Upper lobe of right lung (tissue), 1 donor: ENCODE measurements around the gene TRIM44. TPM values are rescaled to one million over a fixed set of nuclear protein-coding genes. Genes with fewer than 3 reads are reported as not detected.

Experiments
- ATAC-seq: fragments of 200-7000 bp; cut with Tn5 transposase; one replicate; pipeline ENCODE4 v1.9.1; 2020; ENCODE audit warnings: mild to moderate bottlenecking, moderate library complexity
- DNase-seq: peaks from one replicate; pipeline ENCODE4 v3.0.0-alpha.2; 2020
- H3K27ac ChIP-seq: fragments of 200-600 bp; one replicate; pipeline ENCODE4 v1.8.0; 2022
- H3K27me3 ChIP-seq: fragments of 200-600 bp; one replicate; pipeline ENCODE4 v1.8.0; 2022; ENCODE audit warnings: mild to moderate bottlenecking
- H3K36me3 ChIP-seq: fragments of 200-600 bp; one replicate; pipeline ENCODE4 v1.8.0; 2022
- H3K4me1 ChIP-seq: fragments of 200-600 bp; one replicate; pipeline ENCODE4 v1.8.0; 2022
- H3K4me3 ChIP-seq: fragments of 200-600 bp; one replicate; pipeline ENCODE4 v1.8.0; 2022; ENCODE audit warnings: mild to moderate bottlenecking
- H3K9me3 ChIP-seq: fragments of 200-600 bp; one replicate; pipeline ENCODE4 v1.8.0; 2022
- intact Hi-C: fragments of 100-400 bp; cut with DNase I; formaldehyde crosslinking; loops from one replicate; pipeline ENCODE4 v1.11.0; 2022
- total RNA-seq: library from RNA; stranded (reverse); fragmentation: NEBNext Ultra II Directional; extraction: Animal tissue kit (Norgen Biotek cat#: 25700); gene quantifications from one replicate; pipeline ENCODE4 v1.2.1, GENCODE V29; 2021
- TF ChIP-seq, protein P1 (sequence below): fragments of 200-600 bp; IDR thresholded peaks from one replicate; pipeline ENCODE4 v1.8.0; 2022; ENCODE audit warnings: antibody characterized with exemption
- donor health status: DM: no; HTN: yes; CAD: no; lungs with severe emphysema.

Gene TRIM44
- total RNA-seq, 1 donor from 2014 or later: 67.2 TPM

DNA sequence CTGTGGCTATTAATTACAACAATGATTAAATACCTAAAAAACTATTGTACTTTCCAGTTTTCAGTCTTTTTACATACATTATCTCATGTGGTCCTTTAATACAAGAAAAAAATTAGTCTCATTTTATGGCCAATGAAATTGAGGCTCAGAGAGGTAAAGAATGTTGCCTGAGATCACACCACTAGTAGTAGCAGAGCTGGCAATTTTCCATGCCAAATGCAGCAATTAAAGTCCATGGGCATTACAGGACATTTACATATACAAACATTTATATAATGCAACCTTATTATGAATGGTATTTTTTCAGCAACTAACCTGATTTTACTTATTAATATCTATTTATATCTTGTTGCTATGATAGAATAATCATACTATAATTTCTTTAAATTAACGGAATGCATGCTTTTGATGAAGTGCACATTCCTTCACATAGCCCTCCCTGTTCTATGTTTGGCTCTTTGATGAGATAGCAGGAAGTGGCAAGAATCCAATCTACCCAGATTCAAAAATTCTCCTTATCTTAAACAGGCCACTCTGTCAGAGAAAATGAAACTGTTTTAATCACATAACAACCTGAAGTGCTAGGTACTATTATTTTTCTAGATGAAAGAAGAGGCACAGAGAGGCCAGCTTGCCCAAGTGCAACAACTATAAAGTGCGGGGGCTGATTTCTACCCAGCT, 160.4 kb downstream of the TRIM44 start:
- no peak for DNase-seq
- H3K36me3 ChIP-seq: no peaks in the 10 kb centered on the region
- TF ChIP-seq, protein P1, sequence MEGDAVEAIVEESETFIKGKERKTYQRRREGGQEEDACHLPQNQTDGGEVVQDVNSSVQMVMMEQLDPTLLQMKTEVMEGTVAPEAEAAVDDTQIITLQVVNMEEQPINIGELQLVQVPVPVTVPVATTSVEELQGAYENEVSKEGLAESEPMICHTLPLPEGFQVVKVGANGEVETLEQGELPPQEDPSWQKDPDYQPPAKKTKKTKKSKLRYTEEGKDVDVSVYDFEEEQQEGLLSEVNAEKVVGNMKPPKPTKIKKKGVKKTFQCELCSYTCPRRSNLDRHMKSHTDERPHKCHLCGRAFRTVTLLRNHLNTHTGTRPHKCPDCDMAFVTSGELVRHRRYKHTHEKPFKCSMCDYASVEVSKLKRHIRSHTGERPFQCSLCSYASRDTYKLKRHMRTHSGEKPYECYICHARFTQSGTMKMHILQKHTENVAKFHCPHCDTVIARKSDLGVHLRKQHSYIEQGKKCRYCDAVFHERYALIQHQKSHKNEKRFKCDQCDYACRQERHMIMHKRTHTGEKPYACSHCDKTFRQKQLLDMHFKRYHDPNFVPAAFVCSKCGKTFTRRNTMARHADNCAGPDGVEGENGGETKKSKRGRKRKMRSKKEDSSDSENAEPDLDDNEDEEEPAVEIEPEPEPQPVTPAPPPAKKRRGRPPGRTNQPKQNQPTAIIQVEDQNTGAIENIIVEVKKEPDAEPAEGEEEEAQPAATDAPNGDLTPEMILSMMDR: no peak
- no peak overlapping the region for H3K27ac ChIP-seq
- H3K4me1 ChIP-seq: peaks cover 9% of the 10 kb centered on the region
- ATAC-seq: no peak
- no peak overlapping the region for H3K4me3 ChIP-seq
- H3K27me3 ChIP-seq: no peaks in the 10 kb centered on the region
- no peaks in the 10 kb centered on the region for H3K9me3 ChIP-seq
- intact Hi-C loops: no loop called here

DNA sequence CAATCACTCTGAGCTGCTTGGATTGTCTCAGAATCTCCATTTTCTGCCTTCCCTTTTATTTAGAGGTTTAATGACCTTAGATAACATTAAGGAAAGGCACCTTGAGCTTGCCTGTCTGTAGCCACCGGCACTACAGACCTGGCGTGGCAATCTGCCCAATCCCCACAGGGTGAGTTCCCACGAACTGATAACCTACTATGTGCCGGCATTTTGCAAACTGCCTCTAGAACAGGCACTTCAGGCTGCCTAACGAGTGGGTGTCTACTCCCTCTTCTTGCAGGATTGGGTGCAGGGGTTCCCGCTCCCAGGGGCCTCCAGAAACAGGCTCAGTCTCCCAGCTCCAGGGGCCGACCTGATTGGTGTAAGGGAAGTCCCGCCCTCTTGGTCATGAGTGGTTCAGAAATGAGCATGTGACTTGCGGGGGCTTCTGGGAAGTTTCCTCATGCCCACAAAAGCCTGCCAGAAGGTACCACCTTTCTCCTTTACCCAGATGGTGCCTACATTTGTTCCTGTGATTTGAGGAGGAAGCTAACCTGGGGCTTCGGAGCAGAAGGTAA, 161.2 kb downstream of the TRIM44 start:
- ATAC-seq (no peak), DNase-seq (no peak)
- intact Hi-C loops: no loop called here
- H3K36me3 ChIP-seq: no peaks in the 10 kb centered on the region
- no peaks in the 10 kb centered on the region for H3K9me3 ChIP-seq
- no peak overlapping the region for H3K4me3 ChIP-seq
- H3K27me3 ChIP-seq: no peaks in the 10 kb centered on the region
- TF ChIP-seq, protein P1: no peak
- H3K4me1 ChIP-seq: peaks cover 9% of the 10 kb centered on the region
- no peak overlapping the region for H3K27ac ChIP-seq

- H3K27me3 ChIP-seq: no peaks in the 10 kb centered on the region
- H3K9me3 ChIP-seq: no peaks in the 10 kb centered on the region
- no peak for DNase-seq
- no peaks in the 10 kb centered on the region for H3K36me3 ChIP-seq
- peaks cover 9% of the 10 kb centered on the region for H3K4me1 ChIP-seq
- intact Hi-C loops: no loop called here
- no peak overlapping the region for H3K27ac ChIP-seq
- TF ChIP-seq, protein P1: no peak
- H3K4me3 ChIP-seq: no peak overlapping the region
- ATAC-seq: no peak
These were observed 162.8 kb downstream of the TRIM44 start for GRCh38 chr11:35825386-35825785.

- intact Hi-C loops: no loop called here
- Histone ChIP-seq H3K4me3 (no peak overlapping the region), H3K27me3 (no peaks in the 10 kb centered on the region), H3K9me3 (no peaks in the 10 kb centered on the region), H3K27ac (no peak overlapping the region), H3K4me1 (peaks cover 9% of the 10 kb centered on the region), H3K36me3 (no peaks in the 10 kb centered on the region)
- DNase-seq: no peak
- TF ChIP-seq, protein P1: no peak
- ATAC-seq: no peak
These were observed 163.4 kb downstream of the TRIM44 start for GRCh38 chr11:35826006-35826405.

GRCh38 chr11:35826949-35827348, 164.4 kb downstream of the TRIM44 start:
- H3K36me3 ChIP-seq: no peaks in the 10 kb centered on the region

More at GRCh38 chr11:35826949-35827348, 164.4 kb downstream of the TRIM44 start:
- no peak for ATAC-seq
- TF ChIP-seq, protein P1: no peak
- Histone ChIP-seq H3K9me3 (no peaks in the 10 kb centered on the region), H3K4me1 (peaks cover 4% of the 10 kb centered on the region), H3K27ac (no peak overlapping the region), H3K4me3 (no peak overlapping the region), H3K27me3 (no peaks in the 10 kb centered on the region)
- no peak for DNase-seq
- intact Hi-C loops: no loop called here
